Left ventricle myocardium inferior (tissue), 1 donor: ENCODE results near the gene STIM2. TPM values are rescaled to one million over a fixed set of nuclear protein-coding genes. Genes with fewer than 3 reads are reported as not detected.

Experiments used
- DNase-seq: peaks from one replicate; pipeline ENCODE4 v3.0.0-alpha.2; 2020
- H3K27ac ChIP-seq: fragments of 200-600 bp; replicated peaks from 2 replicates; pipeline ENCODE4 v1.8.0; 2021
- H3K27me3 ChIP-seq: fragments of 200-600 bp; 2 replicates; pipeline ENCODE4 v1.8.0; 2021; ENCODE audit warnings: low read depth
- H3K36me3 ChIP-seq: fragments of 200-600 bp; 2 replicates; pipeline ENCODE4 v1.8.0; 2021
- H3K4me1 ChIP-seq: fragments of 200-600 bp; 2 replicates; pipeline ENCODE4 v1.8.0; 2021
- H3K4me3 ChIP-seq: fragments of 200-600 bp; 2 replicates; pipeline ENCODE4 v1.8.0; 2021; ENCODE audit warnings: mild to moderate bottlenecking, moderate library complexity
- H3K9me3 ChIP-seq: fragments of 200-600 bp; replicated peaks from 2 replicates; pipeline ENCODE4 v1.8.0; 2021
- intact Hi-C: fragments of 100-400 bp; cut with micrococcal nuclease; formaldehyde crosslinking; loops from one replicate; pipeline ENCODE4 v1.11.0; 2022
- total RNA-seq: library from RNA; stranded (reverse); fragmentation: NEBNext Ultra II Directional; extraction: Animal tissue kit (Norgen Biotek cat#: 25700); gene quantifications from one replicate; pipeline ENCODE4 v1.2.1, GENCODE V29; 2021
- TF ChIP-seq, protein P1 (sequence below): fragments of 200-600 bp; IDR thresholded peaks from 2 replicates; pipeline ENCODE4 v1.8.0; 2021; ENCODE audit warnings: antibody characterized with exemption, mild to moderate bottlenecking, borderline replicate concordance
- donor health status: DM: no; HTN: yes; CAD: no; lungs with severe emphysema.

The STIM2 gene
- total RNA-seq, 1 donor from 2014 or later, result 12.2 TPM

DNA sequence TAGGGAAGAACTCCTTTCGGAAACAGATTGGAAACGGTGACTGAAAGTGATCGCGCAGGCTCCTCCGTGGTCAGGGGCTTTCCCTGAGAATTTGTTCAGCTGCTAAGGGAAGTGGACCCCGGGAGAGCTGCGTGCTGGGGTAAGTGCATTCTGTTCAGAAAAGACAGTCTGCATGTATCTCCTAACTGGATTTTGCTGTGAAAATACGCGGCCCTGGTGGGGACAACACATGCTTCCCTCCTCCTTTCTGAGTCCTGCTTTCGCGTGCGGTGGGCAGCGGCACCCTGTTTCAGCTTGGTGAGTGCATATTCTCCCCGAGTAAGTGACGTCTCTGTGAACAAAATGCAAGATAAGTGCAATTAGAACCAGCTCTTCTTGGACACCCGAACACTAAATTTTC is 195.6 kb downstream of the STIM2 start:
- Histone ChIP-seq H3K27ac (no peak overlapping the region), H3K27me3 (peaks cover 32% of the 10 kb centered on the region), H3K9me3 (no peaks in the 10 kb centered on the region), H3K36me3 (no peaks in the 10 kb centered on the region), H3K4me3 (no peak overlapping the region), H3K4me1 (no peaks in the 10 kb centered on the region)
- DNase-seq, result no peak
- intact Hi-C loops, result no loop called here
- TF ChIP-seq, protein P1, sequence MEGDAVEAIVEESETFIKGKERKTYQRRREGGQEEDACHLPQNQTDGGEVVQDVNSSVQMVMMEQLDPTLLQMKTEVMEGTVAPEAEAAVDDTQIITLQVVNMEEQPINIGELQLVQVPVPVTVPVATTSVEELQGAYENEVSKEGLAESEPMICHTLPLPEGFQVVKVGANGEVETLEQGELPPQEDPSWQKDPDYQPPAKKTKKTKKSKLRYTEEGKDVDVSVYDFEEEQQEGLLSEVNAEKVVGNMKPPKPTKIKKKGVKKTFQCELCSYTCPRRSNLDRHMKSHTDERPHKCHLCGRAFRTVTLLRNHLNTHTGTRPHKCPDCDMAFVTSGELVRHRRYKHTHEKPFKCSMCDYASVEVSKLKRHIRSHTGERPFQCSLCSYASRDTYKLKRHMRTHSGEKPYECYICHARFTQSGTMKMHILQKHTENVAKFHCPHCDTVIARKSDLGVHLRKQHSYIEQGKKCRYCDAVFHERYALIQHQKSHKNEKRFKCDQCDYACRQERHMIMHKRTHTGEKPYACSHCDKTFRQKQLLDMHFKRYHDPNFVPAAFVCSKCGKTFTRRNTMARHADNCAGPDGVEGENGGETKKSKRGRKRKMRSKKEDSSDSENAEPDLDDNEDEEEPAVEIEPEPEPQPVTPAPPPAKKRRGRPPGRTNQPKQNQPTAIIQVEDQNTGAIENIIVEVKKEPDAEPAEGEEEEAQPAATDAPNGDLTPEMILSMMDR, result no peak

DNA sequence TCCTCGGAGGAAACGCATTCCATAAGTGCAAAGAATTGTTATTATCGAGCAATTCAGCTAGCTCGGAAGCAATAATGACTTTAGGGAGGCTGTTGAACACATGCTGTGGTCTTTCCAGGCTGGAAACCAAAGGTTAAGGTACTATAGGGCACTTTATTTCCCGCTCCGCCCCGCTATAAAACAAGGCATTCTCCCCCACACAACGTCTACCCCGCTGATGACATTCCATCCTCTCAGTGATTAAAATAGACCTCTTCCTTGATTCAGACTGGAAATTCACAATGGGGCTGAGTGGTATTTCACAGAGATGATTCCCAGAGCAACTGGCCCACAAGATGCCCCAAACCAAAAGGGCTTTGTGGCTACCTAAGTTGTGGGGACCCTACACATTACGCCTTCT is 196.4 kb downstream of the STIM2 start:
- intact Hi-C loops, result no loop called here
- TF ChIP-seq, protein P1, result no peak

DNA sequence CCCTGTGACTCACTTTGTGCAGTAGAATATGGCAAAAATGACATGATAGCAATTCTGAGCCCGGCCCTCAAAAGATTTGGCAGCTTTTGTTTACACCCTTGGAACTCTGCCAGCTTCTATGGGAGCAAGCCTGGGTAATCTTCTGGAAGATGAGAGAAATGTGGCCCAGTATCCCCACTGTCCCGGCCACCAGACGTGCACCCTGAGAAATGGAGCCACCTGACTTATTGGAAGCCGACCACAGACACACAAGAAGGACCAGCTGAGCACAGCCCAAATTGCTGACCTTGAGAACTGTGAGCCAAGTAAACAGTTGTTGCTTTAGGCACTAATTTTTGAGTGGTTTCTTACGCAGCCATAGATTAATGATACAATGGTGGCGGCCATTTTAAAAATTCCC is 197.0 kb downstream of the STIM2 start:
- no peak overlapping the region for H3K27ac ChIP-seq
- no peak overlapping the region for H3K4me3 ChIP-seq
- H3K9me3 ChIP-seq, result no peaks in the 10 kb centered on the region
- TF ChIP-seq, protein P1, result no peak
- no peak for DNase-seq
- no peaks in the 10 kb centered on the region for H3K4me1 ChIP-seq
- peaks cover 26% of the 10 kb centered on the region for H3K27me3 ChIP-seq
- intact Hi-C loops, result no loop called here
- H3K36me3 ChIP-seq, result no peaks in the 10 kb centered on the region

More for the DNA sequence above, 196.4 kb downstream of the STIM2 start:
- Histone ChIP-seq H3K27me3 (peaks cover 30% of the 10 kb centered on the region), H3K9me3 (no peaks in the 10 kb centered on the region), H3K4me3 (no peak overlapping the region), H3K36me3 (no peaks in the 10 kb centered on the region), H3K4me1 (no peaks in the 10 kb centered on the region), H3K27ac (no peak overlapping the region)
- DNase-seq, result no peak

DNA sequence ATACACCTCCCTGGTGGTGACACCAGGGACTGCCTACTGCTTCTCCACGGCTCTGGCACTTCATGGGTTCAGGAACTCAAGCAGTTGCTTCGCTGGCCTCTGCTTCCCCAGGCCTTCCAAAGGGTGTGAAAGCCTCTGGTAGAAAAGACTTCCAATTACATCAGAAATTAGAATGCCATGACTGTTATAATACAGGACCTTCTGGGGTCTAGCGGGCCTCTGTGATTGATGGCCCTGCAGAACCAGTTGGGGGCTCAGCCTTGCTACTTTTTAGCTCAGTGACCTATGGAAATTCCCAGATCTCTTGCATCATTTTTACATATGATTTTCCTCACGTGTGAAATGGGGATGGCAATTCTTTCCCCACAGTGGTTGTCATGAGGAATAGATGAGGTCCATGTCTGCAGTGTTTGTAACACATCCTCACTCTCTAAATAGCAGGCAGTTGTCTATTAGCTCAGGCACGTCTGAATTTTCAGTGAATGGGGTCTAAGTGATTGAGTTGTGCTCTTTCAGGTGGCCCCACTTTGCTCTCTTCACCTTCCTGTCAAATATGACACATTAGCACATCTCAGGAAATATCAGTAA is 198.3 kb downstream of the STIM2 start:
- no peak for DNase-seq
- Histone ChIP-seq H3K27me3 (peaks cover 14% of the 10 kb centered on the region), H3K9me3 (no peaks in the 10 kb centered on the region), H3K4me3 (no peak overlapping the region), H3K36me3 (no peaks in the 10 kb centered on the region), H3K4me1 (no peaks in the 10 kb centered on the region), H3K27ac (no peak overlapping the region)
- TF ChIP-seq, protein P1, result no peak
- intact Hi-C loops, result no loop called here

DNA sequence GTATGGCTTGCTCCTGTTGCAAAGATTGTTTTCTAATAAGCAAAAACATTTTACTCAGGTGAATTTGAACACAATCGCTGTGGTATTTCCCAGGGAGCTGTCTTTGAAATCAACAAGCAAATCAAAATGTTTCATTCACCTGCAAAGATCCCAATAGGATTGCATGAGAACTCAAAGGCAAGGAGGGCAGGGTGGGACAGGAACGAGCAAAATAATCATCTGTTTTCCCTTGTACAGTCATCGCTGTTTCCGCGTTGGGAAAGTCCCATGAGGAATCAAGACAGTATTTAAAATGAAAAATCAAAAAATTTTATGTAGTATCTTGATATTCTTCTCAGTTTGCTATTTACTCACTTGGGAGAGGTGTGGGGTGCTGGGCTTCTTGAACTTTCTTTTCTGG is 198.8 kb downstream of the STIM2 start:
- no peaks in the 10 kb centered on the region for H3K4me1 ChIP-seq
- TF ChIP-seq, protein P1, result no peak
- H3K36me3 ChIP-seq, result no peaks in the 10 kb centered on the region
- no peak for DNase-seq
- H3K27me3 ChIP-seq, result peaks cover 11% of the 10 kb centered on the region
- no peak overlapping the region for H3K4me3 ChIP-seq
- H3K27ac ChIP-seq, result no peak overlapping the region
- no peaks in the 10 kb centered on the region for H3K9me3 ChIP-seq
- intact Hi-C loops, result no loop called here
